HG03045 (cell line): ENCODE results near the gene CHST12.
"Not testable (repeated sequence)": the region's sequence is repeated elsewhere in the genome, so short reads cannot be mapped to it uniquely, and the experiment has no call there.

Experiments
- ATAC-seq: cut with Tn5 transposase; IDR thresholded peaks from one replicate; pipeline ENCODE4 v1.9.1; 2021; ENCODE audit warnings: mild to moderate bottlenecking, moderate library complexity; ENCODE audit not compliant: unreplicated experiment

The CHST12 gene

GRCh38 chr7:2403718-2404648 is 572 bp downstream of the CHST12 start:
- ATAC-seq = peak; percentile 8

GRCh38 chr7:2404714-2405119 is 1.3 kb downstream of the CHST12 start:
- ATAC-seq = no peak

GRCh38 chr7:2405201-2405600 is 1.8 kb downstream of the CHST12 start:
- ATAC-seq = no peak

GRCh38 chr7:2405601-2406345 is 2.4 kb downstream of the CHST12 start:
- ATAC-seq = peak; percentile 37

- no peak for ATAC-seq
Measured at GRCh38 chr7:2409745-2410414, 6.5 kb downstream of the CHST12 start.

GRCh38 chr7:2411049-2411448 is 7.6 kb downstream of the CHST12 start:
- ATAC-seq = no peak

- no peak for ATAC-seq
Measured at GRCh38 chr7:2411815-2412586, 8.6 kb downstream of the CHST12 start.

GRCh38 chr7:2412587-2413201 is 9.3 kb downstream of the CHST12 start:
- no peak for ATAC-seq

- no peak for ATAC-seq
Measured at GRCh38 chr7:2416063-2416462, 12.7 kb downstream of the CHST12 start.

- ATAC-seq = no peak
Measured at GRCh38 chr7:2416650-2417049, 13.2 kb downstream of the CHST12 start.

GRCh38 chr7:2417178-2417577 is 13.8 kb downstream of the CHST12 start:
- not testable (repeated sequence) for ATAC-seq

- ATAC-seq = no peak
Measured at GRCh38 chr7:2417981-2418481, 14.6 kb downstream of the CHST12 start.

- ATAC-seq = no peak
Measured at GRCh38 chr7:2420216-2420933, 17.0 kb downstream of the CHST12 start.

GRCh38 chr7:2421943-2422310 is 18.5 kb downstream of the CHST12 start:
- ATAC-seq = no peak

GRCh38 chr7:2425749-2426148 is 22.3 kb downstream of the CHST12 start:
- no peak for ATAC-seq

- no peak for ATAC-seq
Measured at GRCh38 chr7:2431260-2431867, 28.0 kb downstream of the CHST12 start.

GRCh38 chr7:2432910-2433712 is 29.7 kb downstream of the CHST12 start:
- no peak for ATAC-seq
